Psoas muscle (tissue), 8 donors: ENCODE measurements around the gene INTS1. TPM values are rescaled to one million over a fixed set of nuclear protein-coding genes. Genes with fewer than 3 reads are reported as not detected.

ENCODE experiments used
- ATAC-seq, 4 donors: fragments of 200-7000 bp; cut with Tn5 transposase; one replicate each; pipeline ENCODE4 v1.9.1; 2020; ENCODE audit warnings: moderate library complexity in 3 of 4, mild to moderate bottlenecking in 2 of 4
- DNase-seq, 2 donors: peaks; one replicate each; pipeline ENCODE4 v3.0.0-alpha.2; 2020
- H3K27ac ChIP-seq: fragments of 200-600 bp; one replicate; pipeline ENCODE4 v1.8.0; 2022
- H3K27me3 ChIP-seq, 3 donors: fragments of 200-600 bp in 1 of 3; one replicate each; pipeline versions ENCODE4 v1.6.1 to v1.8.0; 2013 to 2022; ENCODE audit warnings: low read length in 2 of 3, mild to moderate bottlenecking in 2 of 3, moderate library complexity in 1 of 3; ENCODE audit not compliant: insufficient read depth in 3 of 3
- H3K36me3 ChIP-seq, 2 donors: fragments of 200-600 bp in 1 of 2; one replicate each; pipeline versions ENCODE4 v1.6.1 to v1.8.0; 2013 to 2022; ENCODE audit warnings: low read depth in 1 of 2, mild to moderate bottlenecking in 1 of 2, moderate library complexity in 1 of 2; ENCODE audit not compliant: insufficient read depth in 1 of 2
- H3K4me1 ChIP-seq: fragments of 200-600 bp; one replicate; pipeline ENCODE4 v1.8.0; 2022
- H3K4me3 ChIP-seq: fragments of 200-600 bp; one replicate; pipeline ENCODE4 v1.8.0; 2022; ENCODE audit warnings: mild to moderate bottlenecking
- H3K9me3 ChIP-seq: fragments of 200-600 bp; one replicate; pipeline ENCODE4 v1.8.0; 2022
- WGBS, 3 donors: extraction: QIAGEN DNeasy Blood & Tissue Kit; methylation state at CpG; one replicate each; pipeline versions ENCODE4 v1.1.6 to v1.1.7; 2013; 5-methylcytosine and 5-hydroxymethylcytosine counted together
- intact Hi-C, 2 donors: fragments of 100-400 bp; cut with DNase I; formaldehyde crosslinking; loops; one replicate each; pipeline versions ENCODE4 v1.11.0 to v1.14.2; 2022
- polyA plus RNA-seq, 3 donors: library from polyadenylated mRNA; stranded (reverse); fragments of 200-250 nt; gene quantifications; one replicate each; pipeline ENCODE4 v1.2.3, GENCODE V29; 2013
- total RNA-seq, 4 donors: library from RNA; stranded (reverse); fragmentation: NEBNext Ultra II Directional in 2 of 4; extraction: Animal tissue kit (Norgen Biotek cat#: 25700) in 2 of 4; gene quantifications; one replicate each; pipeline versions ENCODE4 v1.2.1 to v1.2.4, GENCODE V29; 2021 to 2023
- TF ChIP-seq, protein P1 (sequence below): fragments of 200-600 bp; IDR thresholded peaks from one replicate; pipeline ENCODE4 v1.8.0; 2022; ENCODE audit warnings: antibody characterized with exemption
- donor health status: healthy with polysubstance abuse.
- donor health status: DM: no; HTN: no; CAD: no; lungs with moderate emphysema.
- donor health status: Bipolar disorder and iron deficiency.
- donor health status: healthy.
- donor health status: DM: yes; HTN: yes; CAD: no.
- donor health status: DM: no; HTN: no; CAD: no.
- donor health status: DM: no; HTN: no; CAD: no.
- donor health status: DM: yes; HTN: yes; CAD: no.

The INTS1 gene
- total and polyA plus RNA-seq, 7 donors, result 38.8 to 77.6 (median 64.0) TPM

- intact Hi-C loops, result no loop called here
- ATAC-seq, result peak; percentile 15 to 47 (median 24)
- no peaks in the 10 kb centered on the region for H3K4me1 ChIP-seq
- 69 to 74% (median 72%) methylated on average over 33 to 40 of the region's 40 CpGs for WGBS, 3 donors
- peak overlapping the region; percentile 16 for H3K27ac ChIP-seq
- TF ChIP-seq, protein P1, sequence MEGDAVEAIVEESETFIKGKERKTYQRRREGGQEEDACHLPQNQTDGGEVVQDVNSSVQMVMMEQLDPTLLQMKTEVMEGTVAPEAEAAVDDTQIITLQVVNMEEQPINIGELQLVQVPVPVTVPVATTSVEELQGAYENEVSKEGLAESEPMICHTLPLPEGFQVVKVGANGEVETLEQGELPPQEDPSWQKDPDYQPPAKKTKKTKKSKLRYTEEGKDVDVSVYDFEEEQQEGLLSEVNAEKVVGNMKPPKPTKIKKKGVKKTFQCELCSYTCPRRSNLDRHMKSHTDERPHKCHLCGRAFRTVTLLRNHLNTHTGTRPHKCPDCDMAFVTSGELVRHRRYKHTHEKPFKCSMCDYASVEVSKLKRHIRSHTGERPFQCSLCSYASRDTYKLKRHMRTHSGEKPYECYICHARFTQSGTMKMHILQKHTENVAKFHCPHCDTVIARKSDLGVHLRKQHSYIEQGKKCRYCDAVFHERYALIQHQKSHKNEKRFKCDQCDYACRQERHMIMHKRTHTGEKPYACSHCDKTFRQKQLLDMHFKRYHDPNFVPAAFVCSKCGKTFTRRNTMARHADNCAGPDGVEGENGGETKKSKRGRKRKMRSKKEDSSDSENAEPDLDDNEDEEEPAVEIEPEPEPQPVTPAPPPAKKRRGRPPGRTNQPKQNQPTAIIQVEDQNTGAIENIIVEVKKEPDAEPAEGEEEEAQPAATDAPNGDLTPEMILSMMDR, result no peak
- H3K36me3 ChIP-seq, result peaks cover 2 to 65% of the 10 kb centered on the region in 2 donors
- DNase-seq, result peak; percentile 25 to 61
- H3K27me3 ChIP-seq, result no peaks in the 10 kb centered on the region
- no peak overlapping the region for H3K4me3 ChIP-seq
- H3K9me3 ChIP-seq, result no peaks in the 10 kb centered on the region
Measured at GRCh38 chr7:1545417-1546246, 41.4 kb upstream of the INTS1 start.

DNA sequence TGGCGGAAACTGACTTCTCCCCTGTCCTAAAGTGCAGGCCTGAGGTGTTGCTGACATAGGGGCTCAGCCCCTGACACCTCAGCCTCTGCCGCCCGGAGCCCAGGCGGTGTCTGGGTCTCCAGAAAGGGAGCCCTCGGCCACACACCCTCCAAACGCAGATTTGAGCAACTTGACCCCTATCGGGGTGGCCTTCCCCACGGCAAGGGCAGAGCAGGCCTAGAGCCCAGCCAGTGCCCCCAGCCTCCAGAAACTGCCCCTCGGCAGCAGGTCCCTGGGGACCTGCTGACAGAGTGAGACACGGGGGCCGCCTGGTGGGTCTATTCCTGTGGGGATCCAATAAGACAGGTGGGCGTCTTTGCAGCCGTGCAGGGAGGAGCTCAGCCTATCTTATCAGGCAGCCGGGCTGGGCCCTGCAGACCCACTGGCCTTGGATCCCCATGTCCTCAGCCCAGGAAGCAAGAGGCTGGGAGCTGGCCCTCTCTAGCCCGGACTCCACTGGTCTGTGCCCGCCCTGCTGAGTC lies 40.8 kb upstream of the INTS1 start:
- Histone ChIP-seq H3K27ac (peak overlapping the region; percentile 16), H3K9me3 (no peaks in the 10 kb centered on the region), H3K4me1 (no peaks in the 10 kb centered on the region), H3K4me3 (no peak overlapping the region), H3K36me3 (peaks cover 2 to 69% of the 10 kb centered on the region in 2 donors), H3K27me3 (no peaks in the 10 kb centered on the region)
- TF ChIP-seq, protein P1, result no peak
- ATAC-seq, result peak in 3 of 4 donors; percentile 1 to 5 (median 4)
- WGBS, 3 donors, result 81 to 88% (median 84%) methylated on average over 15 to 16 of the region's 16 CpGs
- intact Hi-C loops, result no loop called here
- DNase-seq, result peak in 1 of 2 donors; percentile 58

DNA sequence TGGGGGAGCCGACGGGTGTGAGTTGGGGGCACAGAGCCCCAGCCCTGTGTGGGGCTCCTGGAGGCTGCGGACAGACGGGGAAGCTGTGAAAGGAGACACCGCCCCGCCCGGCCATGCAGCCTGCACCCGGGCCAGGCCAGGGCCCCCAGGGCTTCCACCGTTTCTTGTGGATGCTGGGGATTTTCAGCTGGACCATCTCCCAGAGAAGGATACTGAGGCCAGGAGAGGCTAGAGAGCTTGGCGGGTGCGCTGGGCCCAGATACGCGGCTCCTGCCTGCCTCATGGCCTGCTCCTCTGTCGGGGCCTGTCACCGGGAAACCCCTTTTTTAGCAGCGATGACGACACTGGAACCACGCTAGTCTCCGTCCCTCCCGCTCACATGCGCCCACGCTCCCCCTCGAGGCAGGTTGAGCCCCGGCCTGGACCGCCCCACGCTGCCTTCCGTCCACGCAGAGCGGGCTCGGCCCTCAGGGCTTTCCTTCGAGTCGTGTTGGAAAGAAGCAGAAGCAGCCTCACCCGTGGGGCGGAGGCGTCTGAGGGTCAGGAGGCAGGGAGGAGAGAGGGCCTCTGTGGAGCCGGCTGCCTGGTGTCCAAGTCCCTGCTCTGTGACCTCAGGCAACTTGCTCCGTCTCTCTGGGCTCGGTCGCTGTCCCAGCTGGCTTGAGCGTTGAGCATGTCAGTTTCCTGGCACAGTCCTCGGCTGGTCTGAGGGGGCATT lies 40.1 kb upstream of the INTS1 start:
- H3K36me3 ChIP-seq, result peaks cover 2 to 71% of the 10 kb centered on the region in 2 donors
- peak in 2 of 4 donors; percentile 4 to 13 for ATAC-seq

DNA sequence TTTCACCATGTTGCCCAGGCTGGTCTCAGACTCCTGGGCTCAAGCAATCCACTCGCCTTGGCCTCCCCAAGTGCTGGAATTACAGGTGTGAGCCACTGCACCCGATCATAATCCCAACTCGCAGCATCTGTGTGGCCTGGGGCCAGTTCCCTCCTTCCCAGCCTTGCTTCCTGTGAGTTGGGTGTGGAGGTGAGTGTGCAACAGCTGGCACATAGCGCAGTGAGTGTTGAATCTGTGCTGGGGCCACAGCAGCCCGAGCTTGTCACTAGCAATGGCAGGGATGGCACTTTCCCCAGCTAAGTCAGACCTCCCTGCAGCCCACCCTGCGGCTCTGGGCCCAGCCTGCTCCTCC lies 39.6 kb upstream of the INTS1 start:
- DNase-seq (peak in 1 of 2 donors; percentile 57), ATAC-seq (no peak)
- TF ChIP-seq, protein P1, result no peak
- Histone ChIP-seq H3K27me3 (no peaks in the 10 kb centered on the region), H3K27ac (no peak overlapping the region), H3K9me3 (no peaks in the 10 kb centered on the region), H3K4me1 (peaks cover 3% of the 10 kb centered on the region), H3K4me3 (no peak overlapping the region), H3K36me3 (peaks cover 0 to 69% of the 10 kb centered on the region in 2 donors)
- intact Hi-C loops, result no loop called here
- WGBS, 3 donors, result 73 to 84% (median 82%) methylated on average over 6 of the region's 6 CpGs

More for the DNA sequence above, 40.1 kb upstream of the INTS1 start:
- TF ChIP-seq, protein P1, result no peak
- H3K27ac ChIP-seq, result no peak overlapping the region
- H3K27me3 ChIP-seq, result no peaks in the 10 kb centered on the region
- 71 to 74% (median 72%) methylated on average over 40 to 41 of the region's 41 CpGs for WGBS, 3 donors
- no peaks in the 10 kb centered on the region for H3K4me1 ChIP-seq
- H3K9me3 ChIP-seq, result no peaks in the 10 kb centered on the region
- intact Hi-C loops, result no loop called here
- DNase-seq, result peak; percentile 27 to 62
- no peak overlapping the region for H3K4me3 ChIP-seq
